ENCODE results near the gene GPRC5C.
A peak's percentile ranks its signal among the peaks of the same experiment; 100 is the strongest.
"Not testable (repeated sequence)": the region's sequence is repeated elsewhere in the genome, so short reads cannot be mapped to it uniquely, and the experiment has no call there.

The GPRC5C gene

GRCh38 chr17:74477411-74477810, 45.5 kb downstream of the GPRC5C start:
- DNase-seq: no peak

GRCh38 chr17:74478420-74479100, 46.7 kb downstream of the GPRC5C start:
- DNase-seq: peak; percentile 49

- no peak for DNase-seq
Measured at GRCh38 chr17:74480290-74480689, 48.4 kb downstream of the GPRC5C start.

GRCh38 chr17:74481621-74482020, 49.7 kb downstream of the GPRC5C start:
- no peak for DNase-seq

- no peak for DNase-seq
Measured at GRCh38 chr17:74484066-74484465, 52.2 kb downstream of the GPRC5C start.

- DNase-seq: no peak
Measured at GRCh38 chr17:74485022-74485743, 53.3 kb downstream of the GPRC5C start.

DNA sequence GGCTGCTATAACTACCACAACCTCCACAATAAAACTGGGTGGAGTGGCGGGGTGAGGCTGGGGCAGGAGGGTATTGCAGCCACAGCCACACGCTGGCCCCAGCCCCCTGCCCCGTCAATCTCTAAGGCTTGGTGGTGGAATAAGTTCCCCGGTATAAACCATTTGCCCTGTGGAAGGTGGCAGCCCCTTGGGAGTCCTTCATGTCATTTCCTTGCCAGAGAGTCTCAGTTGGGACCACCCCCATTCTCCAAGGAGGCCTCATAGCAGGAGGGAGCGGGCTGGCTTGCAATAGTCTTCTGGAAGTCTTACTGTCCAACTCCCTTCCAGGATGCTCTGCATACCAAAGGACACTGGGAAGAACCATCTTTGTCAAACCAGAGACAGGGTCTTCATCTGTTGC, 54.0 kb downstream of the GPRC5C start:
- no peak for DNase-seq

- not testable (repeated sequence) for DNase-seq
Measured at GRCh38 chr17:74488276-74488675, 56.4 kb downstream of the GPRC5C start.

- DNase-seq: no peak
Measured at GRCh38 chr17:74490716-74491115, 58.8 kb downstream of the GPRC5C start.

GRCh38 chr17:74491626-74492025, 59.7 kb downstream of the GPRC5C start:
- no peak for DNase-seq

- DNase-seq: peak; percentile 80
Measured at GRCh38 chr17:74493331-74493833, 61.5 kb downstream of the GPRC5C start.

All from CD4-positive, alpha-beta T cell treated with Interleukin-17A for 1 hour (primary cell).